Adrenal gland (tissue), 12 donors: ENCODE results near the gene IL1RAPL1. TPM values are rescaled to one million over a fixed set of nuclear protein-coding genes. Genes with fewer than 3 reads are reported as not detected.

Source experiments
- DNase-seq, 7 donors: peaks; one replicate each; pipeline ENCODE4 v3.0.0-alpha.2; 2019 to 2020
- H3K27ac ChIP-seq, 5 donors: fragments of 200-600 bp; sonication (generic) in 4 of 5; 1 replicate in 3 of 5; 2 replicates in 2 of 5; pipeline versions ENCODE4 v1.5.1 to v1.8.0; 2016 to 2020; ENCODE audit warnings: mild to moderate bottlenecking in 1 of 5
- H3K27me3 ChIP-seq: fragments of 200-600 bp; 2 replicates; pipeline ENCODE4 v1.8.0; 2021
- H3K36me3 ChIP-seq, 2 donors: fragments of 200-600 bp; replicated peaks in 1 of 2; 1 replicate in 1 of 2; 2 replicates in 1 of 2; pipeline versions ENCODE4 v1.5.1 to v1.8.0; 2018 to 2022
- H3K4me1 ChIP-seq, 2 donors: fragments of 200-600 bp; replicated peaks in 1 of 2; 1 replicate in 1 of 2; 2 replicates in 1 of 2; pipeline versions ENCODE4 v1.5.1 to v1.8.0; 2018 to 2021
- H3K4me3 ChIP-seq, 4 donors: fragments of 200-600 bp; sonication (generic) in 3 of 4; one replicate each; pipeline ENCODE4 v1.5.1; 2016 to 2018
- H3K9me3 ChIP-seq, 3 donors: fragments of 200-600 bp; sonication (generic) in 1 of 3; replicated peaks in 1 of 3; 1 replicate in 2 of 3; 2 replicates in 1 of 3; pipeline versions ENCODE4 v1.5.1 to v1.8.0; 2016 to 2021
- POLR2A ChIP-seq, 2 donors: fragments of 450-650 bp; IDR thresholded peaks; one replicate each; pipeline ENCODE4 v1.6.1; 2017; ENCODE audit warnings: antibody characterized with exemption in 2 of 2, mild to moderate bottlenecking in 2 of 2, moderate library complexity in 1 of 2
- WGBS, 4 donors: extraction: QIAGEN DNeasy Blood & Tissue Kit in 2 of 4; methylation state at CpG; one replicate each; pipeline versions ENCODE4 v1.1.5 to v1.1.7; 2013 to 2017; 5-methylcytosine and 5-hydroxymethylcytosine counted together
- intact Hi-C, 2 donors: fragments of 100-400 bp; cut with DNase I; formaldehyde crosslinking; loops; one replicate each; pipeline versions ENCODE4 v1.14.1 to v1.15.0; 2022 to 2023
- polyA plus RNA-seq, 3 donors: library from polyadenylated mRNA; stranded (reverse); fragments of 200-250 nt in 2 of 3; fragments of 350-450 nt in 1 of 3; fragmentation: Illumina TruSeq in 1 of 3; extraction: RNeasy Lipid Tissue Mini Kit (QIAGEN cat#74804) in 1 of 3; gene quantifications; one replicate each; pipeline ENCODE4 v1.2.3, GENCODE V29; 2013 to 2014
- total RNA-seq, 9 donors: library from RNA; depleted of rRNA in 4 of 9; stranded (reverse); fragments of >200 nt in 4 of 9; fragments of 120-200 nt in 1 of 9; fragmentation: NEBNext Ultra II Directional in 1 of 9; extraction: Animal tissue kit (Norgen Biotek cat#: 25700) in 1 of 9; gene quantifications; one replicate each; pipeline versions ENCODE4 v1.1.0 to v1.2.4, GENCODE V29; 2013 to 2023
- TF ChIP-seq, protein P1 (sequence below), 6 experiments: fragments of 450-650 bp in 4 of 6; fragments of 200-600 bp in 2 of 6; sonication (generic) in 1 of 6; IDR thresholded peaks; 1 replicate in 5 of 6; 2 replicates in 1 of 6; pipeline versions ENCODE4 v1.5.1 to v1.8.0; 2016 to 2021; ENCODE audit warnings: antibody characterized with exemption in 6 of 6, mild to moderate bottlenecking in 2 of 6, moderate library complexity in 1 of 6
- donor health status: healthy with polysubstance abuse.
- donor health status: Bipolar disorder and iron deficiency.
- donor health status: DM: yes; HTN: yes; CAD: no.
- donor health status: DM: no; HTN: no; CAD: no.
- donor health status: DM: no; HTN: no; CAD: no.
- donor health status: DM: yes; HTN: yes; CAD: no.

Gene IL1RAPL1
- total and polyA plus RNA-seq, 12 donors, result 1.1 TPM; not detected in 11

DNA sequence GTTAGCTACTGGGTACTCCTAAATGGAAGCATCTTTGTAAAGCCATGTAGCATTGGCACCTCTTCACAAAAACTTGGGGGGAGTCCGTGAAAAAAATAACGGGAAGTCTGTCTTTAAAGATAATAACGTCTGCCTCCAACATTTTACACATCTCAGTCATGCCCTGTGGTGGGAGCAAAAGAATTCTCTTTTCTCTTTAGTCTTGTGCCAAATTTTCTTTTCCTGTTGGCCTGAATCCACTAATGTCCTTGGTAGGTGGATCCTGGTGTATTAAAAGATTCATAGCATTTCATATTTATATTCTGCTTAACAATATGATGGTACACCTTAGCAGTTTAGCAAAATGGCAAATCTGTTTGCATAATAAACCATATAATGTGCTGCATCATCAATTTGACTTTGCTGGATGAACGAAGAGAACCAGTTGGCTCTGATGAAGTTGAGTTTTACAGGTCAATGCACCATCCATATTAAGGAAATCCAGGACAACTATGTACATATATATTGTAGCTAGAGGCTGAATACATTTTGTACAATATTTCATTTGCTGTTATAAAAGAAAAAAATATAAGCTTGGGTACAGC, 881.8 kb downstream of the IL1RAPL1 start:
- Histone ChIP-seq H3K4me3 (no peak overlapping the region), H3K27me3 (no peaks in the 10 kb centered on the region), H3K36me3 (no peaks in the 10 kb centered on the region), H3K27ac (no peak overlapping the region), H3K4me1 (no peaks in the 10 kb centered on the region), H3K9me3 (no peaks in the 10 kb centered on the region)
- 16 to 44% (median 32%) methylated on average over 4 of the region's 4 CpGs for WGBS, 4 donors
- TF ChIP-seq, protein P1, sequence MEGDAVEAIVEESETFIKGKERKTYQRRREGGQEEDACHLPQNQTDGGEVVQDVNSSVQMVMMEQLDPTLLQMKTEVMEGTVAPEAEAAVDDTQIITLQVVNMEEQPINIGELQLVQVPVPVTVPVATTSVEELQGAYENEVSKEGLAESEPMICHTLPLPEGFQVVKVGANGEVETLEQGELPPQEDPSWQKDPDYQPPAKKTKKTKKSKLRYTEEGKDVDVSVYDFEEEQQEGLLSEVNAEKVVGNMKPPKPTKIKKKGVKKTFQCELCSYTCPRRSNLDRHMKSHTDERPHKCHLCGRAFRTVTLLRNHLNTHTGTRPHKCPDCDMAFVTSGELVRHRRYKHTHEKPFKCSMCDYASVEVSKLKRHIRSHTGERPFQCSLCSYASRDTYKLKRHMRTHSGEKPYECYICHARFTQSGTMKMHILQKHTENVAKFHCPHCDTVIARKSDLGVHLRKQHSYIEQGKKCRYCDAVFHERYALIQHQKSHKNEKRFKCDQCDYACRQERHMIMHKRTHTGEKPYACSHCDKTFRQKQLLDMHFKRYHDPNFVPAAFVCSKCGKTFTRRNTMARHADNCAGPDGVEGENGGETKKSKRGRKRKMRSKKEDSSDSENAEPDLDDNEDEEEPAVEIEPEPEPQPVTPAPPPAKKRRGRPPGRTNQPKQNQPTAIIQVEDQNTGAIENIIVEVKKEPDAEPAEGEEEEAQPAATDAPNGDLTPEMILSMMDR (IDR thresholded peaks at IDR 0.05), result no peak
- no peak for TF ChIP-seq POLR2A (IDR thresholded peaks at IDR 0.05)
- intact Hi-C loops, result no loop called here
- DNase-seq, result no peak

DNA sequence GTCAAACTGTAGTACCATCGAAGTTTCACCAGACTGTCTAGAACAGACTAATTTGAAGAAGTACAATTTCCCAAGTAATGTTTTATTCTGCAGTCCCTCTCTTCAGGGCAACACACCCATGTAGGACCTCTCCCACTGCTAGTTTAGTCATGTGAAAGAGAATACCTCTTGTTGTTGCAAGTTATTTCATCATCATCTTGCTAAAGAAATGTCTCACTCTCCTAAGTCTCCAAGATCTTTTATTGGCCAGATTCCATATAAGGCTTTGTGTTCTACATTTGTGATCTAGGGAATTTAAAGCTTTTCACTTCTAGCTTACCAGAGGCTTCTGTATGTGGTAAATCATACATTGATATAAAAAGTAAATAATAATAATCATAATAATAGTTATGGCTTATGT, 882.8 kb downstream of the IL1RAPL1 start:
- Histone ChIP-seq H3K27ac (no peak overlapping the region), H3K27me3 (no peaks in the 10 kb centered on the region), H3K4me1 (no peaks in the 10 kb centered on the region), H3K4me3 (no peak overlapping the region), H3K36me3 (no peaks in the 10 kb centered on the region), H3K9me3 (no peaks in the 10 kb centered on the region)
- TF ChIP-seq, protein P1 (IDR thresholded peaks at IDR 0.05), result no peak
- TF ChIP-seq POLR2A (IDR thresholded peaks at IDR 0.05), result no peak
- intact Hi-C loops, result no loop called here
- WGBS, 4 donors, result 54 to 87% (median 74%) methylated on average over 1 of the region's 1 CpG
- DNase-seq, result no peak

DNA sequence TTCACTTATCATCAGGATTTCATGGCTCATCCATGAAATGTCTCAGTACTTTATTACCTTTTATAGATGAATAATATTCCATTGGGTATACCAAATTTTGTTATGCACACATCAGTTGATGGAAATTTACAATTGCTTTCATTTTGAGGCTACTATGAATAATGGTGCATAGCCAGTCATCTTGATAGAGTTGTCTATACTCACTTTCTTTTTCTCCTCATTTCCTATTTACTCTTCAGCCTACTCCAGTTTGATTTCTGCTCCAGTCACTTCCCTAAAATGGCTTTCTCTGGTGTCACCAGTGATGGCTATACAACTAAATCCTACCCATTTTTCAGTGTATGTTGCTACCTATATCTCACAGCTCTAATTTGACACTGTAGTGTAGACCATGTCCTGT, 884.6 kb downstream of the IL1RAPL1 start:
- Histone ChIP-seq H3K4me1 (no peaks in the 10 kb centered on the region), H3K27me3 (no peaks in the 10 kb centered on the region), H3K4me3 (no peak overlapping the region), H3K9me3 (no peaks in the 10 kb centered on the region), H3K36me3 (no peaks in the 10 kb centered on the region), H3K27ac (no peak overlapping the region)
- TF ChIP-seq, protein P1 (IDR thresholded peaks at IDR 0.05), result no peak
- TF ChIP-seq POLR2A (IDR thresholded peaks at IDR 0.05), result no peak
- DNase-seq, result no peak
- intact Hi-C loops, result no loop called here

DNA sequence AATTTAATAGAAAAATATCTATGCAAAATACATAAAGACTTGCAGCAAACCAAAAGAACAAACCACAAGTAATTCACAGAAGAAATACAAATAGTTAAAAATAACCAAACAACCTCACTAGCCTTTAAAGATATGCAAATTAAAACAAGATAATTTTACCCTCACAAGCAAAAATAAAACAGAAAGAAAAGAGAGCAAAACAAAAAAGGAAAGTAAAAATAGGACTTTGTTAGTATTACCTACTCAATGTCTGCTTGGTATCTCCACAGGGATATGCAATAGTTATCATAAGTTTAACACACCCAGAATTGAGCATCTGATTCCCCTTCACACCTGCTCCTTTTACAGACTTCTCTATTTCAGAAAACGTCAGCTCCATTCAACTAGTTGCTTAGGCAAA, 890.6 kb downstream of the IL1RAPL1 start:
- DNase-seq, result no peak
- Histone ChIP-seq H3K27me3 (no peaks in the 10 kb centered on the region), H3K36me3 (no peaks in the 10 kb centered on the region), H3K4me1 (no peaks in the 10 kb centered on the region), H3K4me3 (no peak overlapping the region), H3K9me3 (no peaks in the 10 kb centered on the region), H3K27ac (no peak overlapping the region)
- TF ChIP-seq POLR2A (IDR thresholded peaks at IDR 0.05), result no peak
- TF ChIP-seq, protein P1 (IDR thresholded peaks at IDR 0.05), result no peak
- intact Hi-C loops, result no loop called here
- WGBS, 4 donors, result 32 to 40% (median 37%) methylated on average over 1 of the region's 1 CpG
